Prostate gland (tissue), 2 donors: ENCODE measurements around the gene KRT27.

ENCODE experiments used
- CTCF ChIP-seq, 4 experiments: fragments of 200-600 bp in 2 of 4; fragments of 450-650 bp in 2 of 4; sonication (generic) in 2 of 4; IDR thresholded peaks; 1 replicate in 3 of 4; 2 replicates in 1 of 4; pipeline ENCODE4 v1.5.1; 2016 to 2019; ENCODE audit warnings: antibody characterized with exemption in 4 of 4, mild to moderate bottlenecking in 2 of 4, moderate library complexity in 2 of 4
- POLR2A ChIP-seq: fragments of 450-650 bp; IDR thresholded peaks from one replicate; pipeline ENCODE4 v1.6.1; 2016; ENCODE audit warnings: antibody characterized with exemption, mild to moderate bottlenecking
- POLR2AphosphoS5 ChIP-seq: sonication (generic); formaldehyde crosslinking; IDR thresholded peaks from one replicate; pipeline ENCODE4 v1.6.1; 2017; ENCODE audit warnings: antibody characterized with exemption

- TF ChIP-seq CTCF (IDR thresholded peaks at IDR 0.05) (no peak), POLR2A (no peak), POLR2AphosphoS5 (no peak)
Measured at GRCh38 chr17:40750391-40750790, 32.0 kb downstream of the KRT27 start.
